GM13977 (cell line): ENCODE results near the gene IFNG-AS1.

Experiments used
- DNase-seq: peaks from one replicate; pipeline ENCODE4 v3.0.0; 2012; ENCODE audit warnings: low spot score
- in situ Hi-C: fragments of 300-500 bp; cut with MboI; formaldehyde crosslinking; loops from one replicate; pipeline ENCODE4 v1.12.0; 2022; ENCODE audit warnings: low sequenced_read_pairs, low pct_unique_long_range_greater_than_20kb, mixed read lengths, inconsistent platforms; ENCODE audit not compliant: unreplicated experiment
- TF ChIP-seq, protein P1 (sequence below): IDR thresholded peaks from 2 replicates; pipeline ENCODE4 v1.5.1; 2012; ENCODE audit warnings: mild to moderate bottlenecking, control low read depth; ENCODE audit not compliant: insufficient read depth; ENCODE audit errors: extremely low read depth, missing control alignments

Gene IFNG-AS1

DNA sequence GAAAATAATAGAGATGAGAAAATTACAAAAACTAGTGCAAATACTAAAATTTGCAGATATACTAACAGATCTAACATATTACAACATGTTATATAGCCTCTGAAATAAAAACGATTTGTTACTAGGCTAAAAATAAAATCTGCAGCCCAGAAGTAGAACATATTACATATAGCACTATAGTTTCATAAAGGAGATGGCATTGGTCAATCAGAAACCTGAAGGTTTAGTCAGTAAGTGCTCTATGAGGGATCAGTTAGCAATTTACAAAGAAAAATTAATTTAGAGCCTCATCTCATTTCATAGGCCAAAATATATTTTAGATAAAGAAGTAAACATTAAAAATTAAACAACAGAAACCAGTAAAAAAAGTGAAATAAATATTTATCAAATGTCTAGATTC lies 41.0 kb downstream of the IFNG-AS1 start:
- no peak for DNase-seq
- in situ Hi-C loops, result loop anchor here (25.0 kb wide), 1 partner anchor 282 kb away; no protein-coding TSS in a partner anchor
- TF ChIP-seq, protein P1, sequence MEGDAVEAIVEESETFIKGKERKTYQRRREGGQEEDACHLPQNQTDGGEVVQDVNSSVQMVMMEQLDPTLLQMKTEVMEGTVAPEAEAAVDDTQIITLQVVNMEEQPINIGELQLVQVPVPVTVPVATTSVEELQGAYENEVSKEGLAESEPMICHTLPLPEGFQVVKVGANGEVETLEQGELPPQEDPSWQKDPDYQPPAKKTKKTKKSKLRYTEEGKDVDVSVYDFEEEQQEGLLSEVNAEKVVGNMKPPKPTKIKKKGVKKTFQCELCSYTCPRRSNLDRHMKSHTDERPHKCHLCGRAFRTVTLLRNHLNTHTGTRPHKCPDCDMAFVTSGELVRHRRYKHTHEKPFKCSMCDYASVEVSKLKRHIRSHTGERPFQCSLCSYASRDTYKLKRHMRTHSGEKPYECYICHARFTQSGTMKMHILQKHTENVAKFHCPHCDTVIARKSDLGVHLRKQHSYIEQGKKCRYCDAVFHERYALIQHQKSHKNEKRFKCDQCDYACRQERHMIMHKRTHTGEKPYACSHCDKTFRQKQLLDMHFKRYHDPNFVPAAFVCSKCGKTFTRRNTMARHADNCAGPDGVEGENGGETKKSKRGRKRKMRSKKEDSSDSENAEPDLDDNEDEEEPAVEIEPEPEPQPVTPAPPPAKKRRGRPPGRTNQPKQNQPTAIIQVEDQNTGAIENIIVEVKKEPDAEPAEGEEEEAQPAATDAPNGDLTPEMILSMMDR, result no peak

DNA sequence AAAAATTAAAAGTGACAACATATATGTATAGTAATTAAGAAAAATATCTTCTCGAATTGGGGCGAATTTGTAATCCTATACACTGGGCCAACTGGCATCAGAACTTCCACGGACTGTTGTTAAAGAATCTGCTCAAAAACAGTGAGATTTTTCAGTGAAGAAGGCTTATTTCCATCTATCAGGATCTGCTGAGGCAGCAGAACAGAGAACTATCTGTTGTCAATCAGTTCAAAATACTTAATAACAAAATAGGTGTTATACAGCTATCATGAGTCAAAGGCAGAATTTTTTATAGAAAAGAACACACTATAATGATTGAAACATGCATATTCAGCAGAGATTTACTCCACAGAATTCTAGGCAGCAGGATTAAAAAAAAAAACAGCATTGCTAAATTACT lies 41.9 kb downstream of the IFNG-AS1 start:
- DNase-seq, result no peak
- TF ChIP-seq, protein P1, result no peak
- in situ Hi-C loops, result loop anchor here (25.0 kb wide), 1 partner anchor 281 kb away; no protein-coding TSS in a partner anchor

DNA sequence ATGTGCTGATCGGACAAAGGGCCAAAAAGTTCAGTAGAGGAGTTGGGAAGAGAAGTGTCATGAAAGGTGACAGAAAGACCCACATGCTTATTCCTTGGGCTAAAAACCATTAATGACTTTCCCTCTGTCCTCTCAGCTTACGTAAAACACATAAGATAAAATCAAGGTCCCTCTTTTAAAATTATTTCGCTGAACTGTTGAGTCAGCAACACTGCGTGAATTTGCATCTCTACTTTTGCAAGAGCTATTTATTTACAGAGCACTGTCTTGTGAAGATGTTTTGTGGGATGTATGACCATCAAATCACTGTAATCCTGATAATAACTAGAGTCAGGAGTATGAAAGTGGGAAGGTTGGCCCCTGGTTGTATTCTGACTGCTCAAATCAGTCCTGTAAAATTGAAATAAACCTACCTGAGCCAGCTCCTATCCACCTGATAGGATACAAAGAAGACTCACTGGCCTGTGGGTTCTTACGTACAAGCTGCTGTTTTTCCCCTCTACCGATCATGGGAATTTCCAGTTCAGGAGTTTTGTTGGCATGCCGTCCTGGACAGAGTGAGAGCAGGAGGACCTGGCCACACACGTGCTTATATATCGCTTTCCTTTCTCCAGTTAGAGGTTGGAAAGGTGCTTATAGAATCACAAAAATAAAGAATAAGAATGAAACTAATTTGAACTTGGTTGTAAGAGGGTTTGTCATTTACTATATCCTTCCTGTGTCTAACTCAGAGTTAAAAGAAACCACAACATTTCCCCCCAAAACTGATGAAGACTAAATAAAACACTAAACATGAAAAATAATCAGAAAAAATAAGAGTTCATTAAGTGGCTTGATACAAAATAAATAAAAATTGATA lies 42.9 kb downstream of the IFNG-AS1 start:
- in situ Hi-C loops, result loop anchor here (25.0 kb wide), 1 partner anchor 280 kb away; no protein-coding TSS in a partner anchor
- DNase-seq, result no peak
- TF ChIP-seq, protein P1, result no peak

DNA sequence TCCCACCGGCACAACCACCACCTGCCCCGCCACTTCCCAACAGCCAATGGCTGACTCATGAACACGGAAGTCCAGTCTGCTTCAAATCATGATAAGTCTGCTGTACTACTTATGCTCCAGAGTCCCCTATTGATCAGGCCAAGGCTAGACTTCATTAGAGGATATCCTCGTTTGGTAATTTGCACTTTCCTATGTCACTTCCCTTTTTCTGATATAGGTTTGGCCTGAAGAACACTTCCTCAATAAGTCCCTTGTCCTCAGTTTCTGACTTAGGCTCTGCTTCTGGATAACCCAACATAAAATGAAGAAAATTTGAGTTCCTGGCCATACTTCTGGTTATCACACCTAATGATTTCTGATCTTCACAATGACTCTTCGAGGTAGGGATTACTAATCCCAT lies 45.3 kb downstream of the IFNG-AS1 start:
- TF ChIP-seq, protein P1, result no peak
- DNase-seq, result no peak
- in situ Hi-C loops, result loop anchor here (25.0 kb wide), 1 partner anchor 278 kb away; no protein-coding TSS in a partner anchor

DNA sequence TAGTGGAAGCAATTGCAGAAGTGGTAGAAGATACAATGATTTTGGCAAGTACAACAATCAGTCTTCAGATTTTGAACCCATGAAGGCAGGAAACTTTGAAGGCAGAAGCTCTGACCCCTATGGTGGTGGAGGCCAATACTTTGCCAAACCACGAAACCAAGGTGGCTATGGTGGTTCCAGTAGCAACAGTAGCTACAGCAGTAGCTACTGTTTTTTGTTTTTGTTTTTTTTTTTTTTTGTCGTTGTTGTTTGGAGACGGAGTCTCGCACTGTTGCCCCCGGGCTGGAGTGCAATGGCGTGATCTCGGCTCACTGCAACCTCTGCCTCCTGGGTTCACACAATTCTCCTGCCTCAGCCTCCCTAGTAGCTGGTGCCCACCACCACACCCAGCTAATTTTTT lies 47.4 kb downstream of the IFNG-AS1 start:
- TF ChIP-seq, protein P1, result no peak
- DNase-seq, result no peak
- in situ Hi-C loops, result loop anchor here (25.0 kb wide), 1 partner anchor 276 kb away; no protein-coding TSS in a partner anchor

DNA sequence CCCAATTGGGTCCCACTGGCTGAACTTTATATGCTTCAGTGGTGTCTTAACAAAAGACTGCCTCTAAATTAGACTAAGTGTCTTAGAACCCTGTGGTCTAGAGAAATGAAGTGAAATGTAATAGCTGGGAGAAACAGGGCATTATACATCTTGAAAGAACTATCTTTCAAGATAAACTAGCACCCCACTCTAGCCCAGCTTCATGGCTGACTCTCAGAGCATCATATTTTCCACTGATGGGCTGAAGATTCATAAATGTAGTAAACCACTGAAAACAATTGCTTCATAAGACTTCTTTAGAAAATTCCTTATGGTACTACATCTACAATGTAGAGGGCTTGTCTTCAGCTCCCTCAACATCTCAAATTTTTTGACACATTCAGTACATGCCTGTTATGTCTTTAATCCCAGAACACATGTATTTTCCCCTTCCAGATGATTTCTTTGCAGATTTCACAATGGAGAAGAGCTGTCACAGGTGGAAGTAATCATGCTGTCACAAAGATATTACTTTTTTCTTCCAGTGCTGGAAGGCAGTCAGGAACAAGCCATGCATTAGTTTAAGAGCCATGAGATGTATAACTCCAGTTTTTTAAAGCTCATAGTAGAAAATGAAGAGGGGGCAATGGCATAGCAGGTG lies 48.5 kb downstream of the IFNG-AS1 start:
- no peak for DNase-seq
- TF ChIP-seq, protein P1, result no peak
- in situ Hi-C loops, result loop anchor here (25.0 kb wide), 1 partner anchor 275 kb away; no protein-coding TSS in a partner anchor
